ENCODE measurements around the gene KIAA0753.

KIAA0753 gene

DNA sequence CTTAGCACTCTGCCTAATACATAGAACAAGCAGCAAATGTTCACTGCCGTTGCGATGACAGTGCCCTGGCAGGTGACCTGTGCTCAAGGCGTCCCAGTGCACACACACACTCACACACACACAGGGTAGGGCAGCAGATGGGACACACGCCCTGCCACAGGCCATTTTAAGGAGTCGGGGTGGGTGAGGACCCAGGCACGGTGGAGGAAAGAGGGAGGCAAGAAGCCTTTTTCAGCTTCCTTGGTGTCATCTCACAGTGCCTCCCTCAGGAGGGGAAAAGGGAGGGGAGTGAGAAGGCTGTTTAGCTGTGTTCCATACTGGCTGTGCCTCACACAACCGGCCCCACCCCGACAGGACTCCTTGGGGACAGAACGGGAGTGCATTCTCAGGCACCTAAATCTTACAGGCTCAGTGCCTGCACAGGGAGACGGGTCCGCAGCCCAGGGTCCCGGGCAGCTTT is 85.6 kb downstream of the KIAA0753 start:
- H3K27ac ChIP-seq, result peak overlapping the region; percentile 100
- POLR2A ChIA-PET (ENCODE audit: low non-redundant PET), result interaction anchor here (0.7 kb wide), 2 partner anchors 22 to 84 kb away, joined by 3 to 4 read pairs; no protein-coding TSS in a partner anchor
- DNase-seq (ENCODE audit: low spot score), result no peak
- TF ChIP-seq, protein P1, sequence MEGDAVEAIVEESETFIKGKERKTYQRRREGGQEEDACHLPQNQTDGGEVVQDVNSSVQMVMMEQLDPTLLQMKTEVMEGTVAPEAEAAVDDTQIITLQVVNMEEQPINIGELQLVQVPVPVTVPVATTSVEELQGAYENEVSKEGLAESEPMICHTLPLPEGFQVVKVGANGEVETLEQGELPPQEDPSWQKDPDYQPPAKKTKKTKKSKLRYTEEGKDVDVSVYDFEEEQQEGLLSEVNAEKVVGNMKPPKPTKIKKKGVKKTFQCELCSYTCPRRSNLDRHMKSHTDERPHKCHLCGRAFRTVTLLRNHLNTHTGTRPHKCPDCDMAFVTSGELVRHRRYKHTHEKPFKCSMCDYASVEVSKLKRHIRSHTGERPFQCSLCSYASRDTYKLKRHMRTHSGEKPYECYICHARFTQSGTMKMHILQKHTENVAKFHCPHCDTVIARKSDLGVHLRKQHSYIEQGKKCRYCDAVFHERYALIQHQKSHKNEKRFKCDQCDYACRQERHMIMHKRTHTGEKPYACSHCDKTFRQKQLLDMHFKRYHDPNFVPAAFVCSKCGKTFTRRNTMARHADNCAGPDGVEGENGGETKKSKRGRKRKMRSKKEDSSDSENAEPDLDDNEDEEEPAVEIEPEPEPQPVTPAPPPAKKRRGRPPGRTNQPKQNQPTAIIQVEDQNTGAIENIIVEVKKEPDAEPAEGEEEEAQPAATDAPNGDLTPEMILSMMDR (conservative IDR thresholded peaks at IDR 0.05; ENCODE audit: low read depth), result no peak
- CTCF ChIA-PET, result interaction anchor here (0.7 to 1.4 kb wide), 4 partner anchors 50 to 88 kb away, joined by 3 to 4 read pairs (median 3); no protein-coding TSS in a partner anchor

GRCh38 chr17:6554342-6554741 is 86.2 kb downstream of the KIAA0753 start:
- ChIA-PET CTCF (interaction anchor here (1.4 kb wide), 1 partner anchor 88 kb away, joined by 3 read pairs; no protein-coding TSS in a partner anchor), POLR2A (ENCODE audit: low non-redundant PET) (no interaction called here)
- no peak for DNase-seq (ENCODE audit: low spot score)

GRCh38 chr17:6551869-6552531 is 88.5 kb downstream of the KIAA0753 start:
- ChIA-PET POLR2A (ENCODE audit: low non-redundant PET) (interaction anchor here (0.9 kb wide), 1 partner anchor 28 kb away, joined by 3 read pairs; no protein-coding TSS in a partner anchor), CTCF (interaction anchor here (0.7 to 1.3 kb wide), 2 partner anchors 77 to 966 kb away, joined by 3 to 5 read pairs; no protein-coding TSS in a partner anchor)
- TF ChIP-seq, protein P1 (conservative IDR thresholded peaks at IDR 0.05; ENCODE audit: low read depth), result no peak
- H3K27ac ChIP-seq, result peak overlapping the region; percentile 100
- peak; percentile 84 for DNase-seq (ENCODE audit: low spot score)

More at GRCh38 chr17:6554342-6554741, 86.2 kb downstream of the KIAA0753 start:
- TF ChIP-seq, protein P1 (conservative IDR thresholded peaks at IDR 0.05; ENCODE audit: low read depth), result no peak
- H3K27ac ChIP-seq, result peak overlapping the region; percentile 100

DNA sequence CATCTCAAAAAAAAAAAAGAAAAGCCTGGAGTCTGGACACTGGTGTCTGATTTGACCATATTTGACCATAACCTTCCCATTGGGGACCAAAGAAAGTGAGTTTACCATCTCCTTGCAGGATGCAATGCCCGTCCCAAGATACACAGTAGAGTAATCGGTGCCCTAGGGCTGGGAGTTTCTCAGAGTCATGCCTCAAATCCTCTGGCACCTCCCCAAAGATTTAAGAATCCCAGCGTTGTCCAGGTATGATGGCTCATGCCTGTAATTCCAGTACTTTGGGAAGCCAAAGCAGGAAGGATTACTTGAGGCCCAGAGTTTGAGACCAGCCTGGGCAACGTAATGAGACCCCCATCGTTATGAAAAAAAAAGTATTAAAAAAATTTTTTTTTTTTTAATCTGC is 89.2 kb downstream of the KIAA0753 start:
- CTCF ChIA-PET, result interaction anchor here (0.7 to 1.9 kb wide), 3 partner anchors 76 to 965 kb away, joined by 3 to 5 read pairs (median 5); no protein-coding TSS in a partner anchor
- TF ChIP-seq, protein P1 (conservative IDR thresholded peaks at IDR 0.05; ENCODE audit: low read depth), result no peak
- H3K27ac ChIP-seq, result peak overlapping the region; percentile 100
- POLR2A ChIA-PET (ENCODE audit: low non-redundant PET), result no interaction called here
- DNase-seq (ENCODE audit: low spot score), result peak; percentile 74

- ChIA-PET CTCF (interaction anchor here (1.1 to 1.9 kb wide), 3 partner anchors 12 to 77 kb away, joined by 3 to 5 read pairs (median 5); no protein-coding TSS in a partner anchor), POLR2A (ENCODE audit: low non-redundant PET) (no interaction called here)
- TF ChIP-seq, protein P1 (conservative IDR thresholded peaks at IDR 0.05; ENCODE audit: low read depth), result no peak
- DNase-seq (ENCODE audit: low spot score), result no peak
- H3K27ac ChIP-seq, result peak overlapping the region; percentile 100
Measured at GRCh38 chr17:6549384-6550036, 91.0 kb downstream of the KIAA0753 start.

DNA sequence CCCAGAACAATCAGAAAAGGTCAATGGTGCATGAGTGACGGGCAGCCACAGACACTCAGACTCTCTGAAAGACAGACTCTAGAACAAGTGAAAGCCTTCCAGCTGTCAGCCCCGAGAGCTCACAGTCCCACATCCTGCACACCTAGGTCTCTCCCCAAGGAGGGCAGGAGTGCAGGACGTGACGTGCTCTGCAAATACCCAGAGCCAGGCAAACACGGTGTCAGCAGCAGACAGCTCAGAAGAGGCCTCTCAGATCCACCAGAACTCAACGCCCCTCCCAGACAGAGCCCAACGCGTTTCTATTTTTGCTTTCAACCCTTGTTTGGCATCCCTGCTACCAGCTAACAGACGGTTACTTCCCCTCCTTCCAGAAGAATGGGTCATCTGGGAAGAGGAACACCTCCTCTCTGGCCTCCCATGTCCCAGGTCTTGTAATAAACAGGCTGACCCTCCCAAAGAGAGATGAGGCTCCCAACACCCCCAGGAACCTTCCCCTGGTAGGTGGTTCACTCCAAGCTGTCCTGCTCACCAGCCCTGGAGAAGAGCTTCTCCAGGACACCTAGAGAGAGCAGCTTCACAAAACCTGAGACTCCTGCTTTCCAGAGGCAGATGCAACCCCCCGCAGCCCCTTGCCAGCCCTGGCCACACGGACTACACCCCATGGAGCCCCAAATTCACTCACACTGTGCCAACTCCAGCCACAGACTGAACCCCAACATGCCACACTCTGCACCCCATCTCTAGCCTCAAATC is 91.8 kb downstream of the KIAA0753 start:
- CTCF ChIA-PET, result interaction anchor here (0.6 to 1.9 kb wide), 3 partner anchors 77 to 457 kb away, joined by 3 to 5 read pairs (median 3); no protein-coding TSS in a partner anchor
- H3K27ac ChIP-seq, result peak overlapping the region; percentile 100
- no peak for DNase-seq (ENCODE audit: low spot score)
- POLR2A ChIA-PET (ENCODE audit: low non-redundant PET), result no interaction called here
- TF ChIP-seq, protein P1 (conservative IDR thresholded peaks at IDR 0.05; ENCODE audit: low read depth), result no peak
